SW 1271 (cell line): ENCODE results near the gene IQGAP2.

ENCODE experiments used
- DNase-seq, 2 experiments: peaks; one replicate each; lab custom pipeline; 2025; lab: John Stamatoyannopoulos, UW

IQGAP2 gene

DNA sequence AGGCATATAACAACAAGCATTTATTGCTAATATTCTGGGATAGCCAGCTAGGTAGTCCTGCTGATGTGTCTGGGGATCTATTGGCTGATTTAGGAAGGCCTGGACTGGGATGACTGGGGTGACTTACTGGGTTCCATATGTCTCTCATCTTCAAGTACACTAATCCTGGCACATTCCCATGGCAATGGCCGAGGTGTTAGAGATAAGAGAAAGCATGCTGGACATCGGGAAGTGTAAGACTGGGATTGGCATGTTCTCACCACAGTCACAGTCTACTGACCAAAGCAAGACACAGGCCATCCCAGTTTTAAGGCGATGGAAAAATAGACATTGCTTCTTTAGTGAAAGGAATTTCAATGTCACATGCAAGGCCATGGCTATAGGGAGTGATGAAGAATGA, 342.6 kb downstream of the IQGAP2 start:
- DNase-seq, result no peak

DNA sequence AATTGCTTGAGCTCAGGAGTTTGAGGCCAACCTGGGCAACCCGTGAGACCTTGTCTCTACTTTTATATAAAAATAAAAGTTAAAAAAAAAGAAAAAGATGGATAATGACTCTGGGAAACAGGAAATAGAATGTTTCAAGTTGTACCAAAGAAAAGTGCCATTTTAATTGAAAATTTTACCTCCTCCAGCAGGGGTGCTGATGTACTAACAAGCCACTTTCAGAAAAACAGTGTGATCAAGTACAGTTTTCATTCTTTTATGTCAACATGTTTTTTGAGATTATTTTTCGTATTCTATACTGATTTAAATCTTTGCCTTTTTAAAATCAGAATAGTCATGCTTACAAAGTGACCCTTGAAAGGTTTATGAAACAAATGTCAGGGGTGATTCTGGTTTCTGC, 343.6 kb downstream of the IQGAP2 start:
- no peak for DNase-seq

DNA sequence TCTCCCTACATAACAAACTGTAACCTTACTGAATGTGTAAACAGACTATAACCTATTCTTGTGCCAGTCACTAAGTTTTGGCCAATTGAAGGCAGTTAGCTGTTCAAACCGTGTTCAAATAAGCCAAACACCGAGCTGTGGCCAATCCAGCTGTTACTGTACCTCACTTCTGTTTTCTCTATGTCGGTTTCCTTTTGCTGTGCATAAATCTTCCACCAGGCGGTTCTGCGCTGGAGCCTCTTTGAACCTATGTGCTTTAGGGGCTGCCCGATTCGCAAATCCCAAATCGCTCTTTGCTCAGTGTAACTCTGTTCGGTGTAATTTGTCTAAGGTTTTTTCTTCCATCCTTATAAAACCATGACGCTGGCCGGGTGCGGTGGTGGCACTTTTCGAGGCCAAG, 344.6 kb downstream of the IQGAP2 start:
- DNase-seq, result no peak

DNA sequence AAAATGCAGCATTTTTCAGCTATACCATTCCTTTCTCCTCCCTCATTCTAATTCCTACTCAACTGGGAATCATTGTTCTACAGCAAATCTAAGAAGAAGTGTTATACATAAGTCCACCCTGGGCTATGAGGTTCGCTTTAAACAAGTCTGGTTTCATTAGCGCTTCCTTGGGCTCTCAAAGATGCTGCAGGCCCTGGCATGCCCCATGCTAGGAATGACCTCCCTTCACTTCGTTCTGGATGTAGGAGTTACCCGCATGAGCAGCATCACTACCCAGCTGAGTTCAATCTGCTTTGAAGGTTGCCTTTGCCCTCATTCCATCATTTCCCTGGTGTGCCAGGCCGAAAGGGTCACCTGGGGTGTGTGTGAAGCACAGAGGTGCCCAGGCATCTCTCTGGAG, 348.2 kb downstream of the IQGAP2 start:
- DNase-seq, result no peak

DNA sequence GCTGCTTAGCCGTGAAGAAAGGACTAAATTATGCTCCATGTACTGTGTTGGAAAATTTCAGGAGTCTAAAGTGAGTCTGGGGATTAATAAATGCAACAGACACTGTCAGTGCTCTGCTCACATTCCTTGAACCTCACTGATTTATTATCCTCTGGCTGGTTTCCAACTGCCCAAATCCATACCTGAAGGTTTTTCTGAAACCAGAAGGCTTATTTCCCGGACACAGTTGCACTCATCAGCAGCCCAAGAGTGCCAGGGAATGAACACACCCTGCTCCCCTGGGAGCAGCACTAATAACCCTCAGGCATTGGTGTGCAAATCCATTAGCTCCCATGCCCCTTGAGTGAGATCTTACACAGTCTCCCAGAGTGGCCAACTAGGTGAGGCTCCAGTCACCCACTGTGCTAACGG, 351.6 kb downstream of the IQGAP2 start:
- no peak for DNase-seq

DNA sequence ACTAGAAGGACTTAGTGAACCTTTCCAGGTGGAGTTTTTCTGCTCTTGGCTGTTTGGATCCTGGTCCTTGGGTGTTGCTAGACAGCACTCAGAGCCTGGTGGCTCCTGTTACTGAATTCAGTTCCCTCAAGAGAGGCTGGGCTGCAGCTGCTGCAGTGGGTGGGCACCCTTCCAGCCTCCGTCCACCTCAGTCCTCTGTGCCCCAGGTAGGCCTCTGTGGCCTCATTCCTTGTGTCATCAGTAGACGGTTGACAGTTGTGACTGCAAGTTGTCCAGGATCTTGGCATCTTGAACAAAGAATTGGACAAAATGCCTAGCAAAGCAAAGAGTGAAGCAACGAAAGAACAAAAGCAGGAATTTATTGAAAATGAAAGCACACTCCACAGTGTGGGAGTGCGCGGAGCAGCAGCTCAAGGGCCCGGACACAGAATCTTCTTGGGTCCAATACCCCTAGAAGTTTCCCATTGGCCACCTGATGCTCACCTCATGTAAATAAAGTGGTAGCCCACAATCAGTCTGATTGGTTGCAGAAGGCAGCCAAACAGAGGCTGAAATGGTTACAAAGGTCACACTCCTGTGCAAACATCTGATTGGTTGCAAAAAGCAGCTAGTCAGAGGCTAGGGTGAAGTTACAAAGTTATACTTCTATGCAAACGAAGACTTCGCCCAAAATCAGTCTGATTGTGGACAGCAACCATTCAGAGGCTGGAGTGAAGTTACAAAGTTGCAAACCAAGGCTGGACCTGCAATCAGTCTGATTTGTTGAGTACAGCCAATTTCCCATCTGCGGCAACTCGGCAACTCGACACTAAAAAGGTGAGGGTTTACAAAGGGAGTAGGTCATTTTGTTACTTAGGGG, 352.9 kb downstream of the IQGAP2 start:
- no peak for DNase-seq

DNA sequence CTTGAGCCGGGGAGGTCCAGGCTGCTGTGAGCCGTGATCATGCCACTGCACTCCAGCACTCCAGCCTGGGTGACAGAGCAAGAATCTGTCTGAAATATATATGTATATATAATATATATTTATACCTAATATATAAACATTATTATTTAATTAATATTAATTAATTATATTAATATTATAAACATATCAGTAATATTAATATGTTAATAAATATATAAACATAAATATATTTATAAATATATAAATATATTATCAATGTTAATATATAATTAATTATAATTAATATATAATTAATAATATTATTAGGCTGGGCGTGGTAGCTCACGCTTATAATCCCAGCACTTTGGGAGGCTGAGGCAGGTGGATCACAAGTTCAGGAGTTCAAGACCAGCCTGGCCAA, 354.0 kb downstream of the IQGAP2 start:
- no peak for DNase-seq
